Left lung (tissue), 10 donors: ENCODE results near the gene SAT2. TPM values are rescaled to one million over a fixed set of nuclear protein-coding genes. Genes with fewer than 3 reads are reported as not detected.

ENCODE experiments used
- ATAC-seq: fragments of 200-7000 bp; cut with Tn5 transposase; one replicate; pipeline ENCODE4 v1.9.1; 2020; ENCODE audit warnings: moderate library complexity
- DNase-seq, 4 donors: peaks; one replicate each; pipeline ENCODE4 v3.0.0-alpha.2; 2013 to 2020
- H3K27ac ChIP-seq, 2 donors: fragments of 200-600 bp; sonication (generic) in 1 of 2; one replicate each; pipeline versions ENCODE4 v1.5.0 to v1.8.0; 2020 to 2021
- H3K27me3 ChIP-seq, 2 donors: fragments of 200-600 bp; sonication (generic) in 1 of 2; one replicate each; pipeline versions ENCODE4 v1.5.0 to v1.8.0; 2020 to 2021
- H3K36me3 ChIP-seq, 2 donors: fragments of 200-600 bp; sonication (generic) in 1 of 2; one replicate each; pipeline versions ENCODE4 v1.5.0 to v1.8.0; 2020 to 2021
- H3K4me1 ChIP-seq, 2 donors: fragments of 200-600 bp; one replicate each; pipeline ENCODE4 v1.8.0; 2021
- H3K4me3 ChIP-seq, 2 donors: fragments of 200-600 bp; sonication (generic) in 1 of 2; one replicate each; pipeline versions ENCODE4 v1.5.0 to v1.8.0; 2020 to 2021; ENCODE audit warnings: mild to moderate bottlenecking in 1 of 2
- H3K9me3 ChIP-seq, 2 donors: fragments of 200-600 bp; sonication (generic) in 1 of 2; one replicate each; pipeline versions ENCODE4 v1.5.0 to v1.8.0; 2020 to 2021
- intact Hi-C, 2 donors: fragments of 100-400 bp; cut with DNase I; formaldehyde crosslinking; loops; one replicate each; pipeline versions ENCODE4 v1.11.2 to v1.14.2; 2022
- polyA plus RNA-seq, 6 donors: library from polyadenylated mRNA; unstranded; fragments of 120-200 nt; gene quantifications; one replicate each; pipeline ENCODE4 v1.2.1, GENCODE V29; 2013; ENCODE audit not compliant: insufficient read length in 6 of 6
- total RNA-seq, 2 donors: library from RNA; stranded (reverse); fragmentation: NEBNext Ultra II Directional; extraction: Animal tissue kit (Norgen Biotek cat#: 25700); gene quantifications; one replicate each; pipeline ENCODE4 v1.2.1, GENCODE V29; 2021
- TF ChIP-seq, protein P1 (sequence below), 2 donors: fragments of 200-600 bp; sonication (generic) in 1 of 2; IDR thresholded peaks; one replicate each; pipeline versions ENCODE4 v1.5.0 to v1.8.0; 2021; ENCODE audit warnings: antibody characterized with exemption in 2 of 2
- donor health status: DM: no; HTN: yes; CAD: no.
- donor health status: DM: no; HTN: no; CAD: no.

The SAT2 gene
- total and polyA plus RNA-seq, 8 donors: 59.8 to 95.9 (median 83.8) TPM

DNA sequence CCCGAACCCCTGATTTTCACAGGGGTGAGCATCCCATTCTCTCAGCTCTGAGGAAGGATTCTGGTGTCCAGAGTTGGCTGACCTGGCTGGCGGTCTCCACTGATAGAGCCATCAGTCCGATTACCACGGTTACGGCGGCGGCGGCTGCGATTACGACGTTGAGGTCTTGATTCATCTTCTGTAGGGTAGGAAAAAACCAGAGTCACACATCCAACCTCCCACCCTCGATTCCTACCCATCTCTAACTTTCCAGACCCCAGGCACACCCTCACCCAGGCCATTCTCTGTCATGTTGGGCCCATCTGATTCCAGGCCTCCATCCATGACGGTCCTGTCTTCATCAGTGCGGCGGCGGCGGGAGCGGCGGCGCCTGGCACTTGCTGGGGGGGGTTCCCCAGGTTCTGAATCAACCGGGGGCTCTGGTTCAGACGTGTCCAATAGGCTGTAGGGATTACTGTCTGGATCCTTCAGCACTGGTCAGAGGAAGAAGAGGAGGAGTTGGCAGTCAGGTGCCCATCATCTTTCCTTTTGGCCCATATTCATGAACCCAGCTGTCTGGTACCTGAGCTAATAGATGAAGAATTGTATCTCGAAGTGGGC, 35.1 kb downstream of the SAT2 start:
- no peak overlapping the region for H3K27ac ChIP-seq
- peaks cover 10 to 22% of the 10 kb centered on the region in 2 donors for H3K4me1 ChIP-seq
- TF ChIP-seq, protein P1, sequence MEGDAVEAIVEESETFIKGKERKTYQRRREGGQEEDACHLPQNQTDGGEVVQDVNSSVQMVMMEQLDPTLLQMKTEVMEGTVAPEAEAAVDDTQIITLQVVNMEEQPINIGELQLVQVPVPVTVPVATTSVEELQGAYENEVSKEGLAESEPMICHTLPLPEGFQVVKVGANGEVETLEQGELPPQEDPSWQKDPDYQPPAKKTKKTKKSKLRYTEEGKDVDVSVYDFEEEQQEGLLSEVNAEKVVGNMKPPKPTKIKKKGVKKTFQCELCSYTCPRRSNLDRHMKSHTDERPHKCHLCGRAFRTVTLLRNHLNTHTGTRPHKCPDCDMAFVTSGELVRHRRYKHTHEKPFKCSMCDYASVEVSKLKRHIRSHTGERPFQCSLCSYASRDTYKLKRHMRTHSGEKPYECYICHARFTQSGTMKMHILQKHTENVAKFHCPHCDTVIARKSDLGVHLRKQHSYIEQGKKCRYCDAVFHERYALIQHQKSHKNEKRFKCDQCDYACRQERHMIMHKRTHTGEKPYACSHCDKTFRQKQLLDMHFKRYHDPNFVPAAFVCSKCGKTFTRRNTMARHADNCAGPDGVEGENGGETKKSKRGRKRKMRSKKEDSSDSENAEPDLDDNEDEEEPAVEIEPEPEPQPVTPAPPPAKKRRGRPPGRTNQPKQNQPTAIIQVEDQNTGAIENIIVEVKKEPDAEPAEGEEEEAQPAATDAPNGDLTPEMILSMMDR (IDR thresholded peaks at IDR 0.05): no peak
- peaks cover 0 to 97% of the 10 kb centered on the region in 2 donors for H3K36me3 ChIP-seq
- H3K27me3 ChIP-seq: no peaks in the 10 kb centered on the region
- H3K4me3 ChIP-seq: no peak overlapping the region
- no peak for DNase-seq
- ATAC-seq: no peak
- intact Hi-C loops: no loop called here
- no peaks in the 10 kb centered on the region for H3K9me3 ChIP-seq

DNA sequence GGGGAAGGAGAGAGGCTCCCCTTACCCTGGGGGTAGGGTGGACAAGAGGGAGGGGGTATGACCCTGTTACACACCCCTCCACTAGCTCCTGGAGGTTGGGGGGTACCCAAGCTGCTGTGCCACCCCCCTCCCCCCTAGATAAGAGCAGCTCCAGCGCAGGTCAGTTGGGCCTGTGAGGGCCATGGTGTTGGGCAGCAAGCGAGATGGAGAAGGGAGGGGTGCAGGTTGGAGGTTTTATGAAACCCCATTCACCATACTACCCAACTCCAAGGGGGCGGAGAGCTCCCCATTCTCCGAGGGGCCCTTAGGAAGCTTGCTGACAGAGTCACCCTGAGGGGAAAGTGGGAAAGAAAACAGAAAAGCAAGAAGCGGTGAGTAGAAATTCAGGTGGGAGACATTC, 36.0 kb downstream of the SAT2 start:
- TF ChIP-seq, protein P1 (IDR thresholded peaks at IDR 0.05): no peak
- peaks cover 10 to 22% of the 10 kb centered on the region in 2 donors for H3K4me1 ChIP-seq
- DNase-seq (no peak), ATAC-seq (no peak)
- no peak overlapping the region for H3K27ac ChIP-seq
- no peaks in the 10 kb centered on the region for H3K27me3 ChIP-seq
- no peaks in the 10 kb centered on the region for H3K9me3 ChIP-seq
- peaks cover 0 to 97% of the 10 kb centered on the region in 2 donors for H3K36me3 ChIP-seq
- H3K4me3 ChIP-seq: no peak overlapping the region
- intact Hi-C loops: no loop called here

DNA sequence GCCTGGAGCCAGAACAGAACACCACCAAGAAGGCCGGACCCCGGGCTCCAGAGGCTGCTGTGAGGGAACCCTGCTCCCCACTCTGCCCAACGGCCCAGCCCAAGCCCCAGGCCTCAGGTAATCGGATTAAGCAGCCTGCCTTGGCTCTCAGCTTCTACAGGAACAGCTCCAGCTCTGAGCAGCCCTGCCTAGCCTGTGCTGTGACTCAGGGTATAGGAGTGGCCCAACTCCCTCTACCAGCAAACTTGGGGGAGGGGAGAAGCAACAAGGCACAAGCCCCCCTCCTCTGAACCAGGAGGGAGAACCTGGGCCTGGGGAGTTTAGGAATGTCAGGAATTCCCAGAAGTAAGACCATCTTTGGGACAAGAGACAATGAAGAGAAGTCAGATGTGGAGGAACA, 36.9 kb downstream of the SAT2 start:
- Histone ChIP-seq H3K27ac (peak overlapping the region in 1 of 2 donors; percentile 33), H3K36me3 (peaks cover 0 to 91% of the 10 kb centered on the region in 2 donors), H3K9me3 (no peaks in the 10 kb centered on the region), H3K27me3 (no peaks in the 10 kb centered on the region), H3K4me1 (peaks cover 10 to 25% of the 10 kb centered on the region in 2 donors), H3K4me3 (no peak overlapping the region)
- TF ChIP-seq, protein P1 (IDR thresholded peaks at IDR 0.05): no peak
- intact Hi-C loops: no loop called here
- DNase-seq (no peak), ATAC-seq (peak; percentile 4)

DNA sequence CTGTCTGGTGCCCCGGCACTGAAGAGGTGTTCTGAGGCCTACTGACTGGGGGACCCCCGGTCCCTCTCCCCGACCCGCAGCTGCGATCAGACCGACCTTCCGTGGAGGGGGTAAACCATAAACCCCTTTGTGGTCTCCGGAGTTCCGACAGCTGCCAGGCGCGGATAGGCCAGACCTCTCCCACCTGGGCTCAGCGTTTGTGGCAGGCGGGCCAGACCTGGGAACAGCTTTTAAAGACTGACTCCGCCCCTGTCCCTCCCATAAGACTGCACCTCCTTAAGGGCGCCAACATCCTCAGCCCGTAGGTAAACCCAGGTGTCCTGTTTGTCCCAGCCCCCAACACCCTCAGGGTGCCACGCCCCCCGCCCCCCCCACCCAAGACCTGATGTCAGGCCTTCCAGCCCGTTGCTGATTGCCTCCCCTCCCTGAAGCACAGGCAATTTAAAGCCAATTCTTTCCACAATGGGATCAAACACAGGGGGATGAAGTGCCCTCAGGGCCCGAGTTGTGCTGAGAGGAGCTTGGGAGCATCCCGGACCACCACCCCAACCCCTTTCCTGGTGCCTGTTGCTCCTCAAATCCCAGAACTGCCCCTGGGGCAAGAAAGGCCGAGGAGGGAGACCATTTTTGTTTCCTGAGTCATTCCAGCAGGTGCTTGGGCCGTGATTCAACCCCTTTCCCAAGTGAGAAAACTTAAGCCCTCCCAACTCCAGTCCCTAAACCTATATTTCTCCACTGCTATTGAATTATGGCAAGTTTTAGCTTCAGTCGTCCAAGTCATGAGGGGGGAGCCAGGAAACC, 37.5 kb downstream of the SAT2 start, which contains the start of gene SOX15:
Gene SOX15 (minus strand): TSS at position 204 of the 801 bp plus-strand sequence. CDS start 418 bp downstream, outside the sequence.
- intact Hi-C loops: no loop called here
- ATAC-seq: no peak

More for the DNA sequence above, 37.5 kb downstream of the SAT2 start, which contains the start of gene SOX15:
- Histone ChIP-seq H3K27me3 (no peaks in the 10 kb centered on the region), H3K9me3 (no peaks in the 10 kb centered on the region), H3K4me3 (no peak within 1 kb of the TSS), H3K27ac (peak within 1 kb of the TSS in 1 of 2 donors; percentile 33), H3K4me1 (peaks cover 10 to 31% of the 10 kb centered on the region in 2 donors), H3K36me3 (peaks cover 0 to 85% of the 10 kb centered on the region in 2 donors)
- no peak for DNase-seq
- TF ChIP-seq, protein P1 (IDR thresholded peaks at IDR 0.05): no peak
